T-helper 1 cell (primary cell): ENCODE measurements around the gene GRID2.

Experiments used
- DNase-seq, 5 donors: peaks; one replicate each; pipeline ENCODE4 v3.0.0-alpha.2; 2012 to 2020

Gene GRID2

GRCh38 chr4:93730251-93730650 lies 1426.5 kb downstream of the GRID2 start:
- no peak for DNase-seq

- DNase-seq = no peak
Measured at GRCh38 chr4:93730760-93731159, 1427.0 kb downstream of the GRID2 start.

GRCh38 chr4:93731456-93731855 lies 1427.7 kb downstream of the GRID2 start:
- DNase-seq = no peak

- no peak for DNase-seq
Measured at GRCh38 chr4:93732509-93732908, 1428.7 kb downstream of the GRID2 start.

GRCh38 chr4:93740890-93741289 lies 1437.1 kb downstream of the GRID2 start:
- DNase-seq = no peak

GRCh38 chr4:93743022-93743421 lies 1439.3 kb downstream of the GRID2 start:
- no peak for DNase-seq

- no peak for DNase-seq
Measured at GRCh38 chr4:93743635-93744034, 1439.9 kb downstream of the GRID2 start.

GRCh38 chr4:93744961-93745360 lies 1441.2 kb downstream of the GRID2 start:
- no peak for DNase-seq

GRCh38 chr4:93746031-93746430 lies 1442.3 kb downstream of the GRID2 start:
- no peak for DNase-seq

GRCh38 chr4:93747220-93747619 lies 1443.5 kb downstream of the GRID2 start:
- no peak for DNase-seq

- DNase-seq = no peak
Measured at GRCh38 chr4:93748373-93749291, 1444.9 kb downstream of the GRID2 start.

GRCh38 chr4:93749292-93749761 lies 1445.6 kb downstream of the GRID2 start:
- no peak for DNase-seq

GRCh38 chr4:93751411-93751810 lies 1447.6 kb downstream of the GRID2 start:
- DNase-seq = no peak

- no peak for DNase-seq
Measured at GRCh38 chr4:93756101-93756500, 1452.3 kb downstream of the GRID2 start.

- DNase-seq = no peak
Measured at GRCh38 chr4:93759506-93759905, 1455.7 kb downstream of the GRID2 start.

- DNase-seq = no peak
Measured at GRCh38 chr4:93760284-93760683, 1456.5 kb downstream of the GRID2 start.

GRCh38 chr4:93761286-93761685 lies 1457.5 kb downstream of the GRID2 start:
- no peak for DNase-seq

GRCh38 chr4:93764639-93765246 lies 1461.0 kb downstream of the GRID2 start:
- peak in 1 of 5 donors; percentile 8 for DNase-seq

- no peak for DNase-seq
Measured at GRCh38 chr4:93767917-93768316, 1464.2 kb downstream of the GRID2 start.

GRCh38 chr4:93770201-93770600 lies 1466.4 kb downstream of the GRID2 start:
- DNase-seq = no peak

GRCh38 chr4:93771640-93772411 lies 1468.1 kb downstream of the GRID2 start:
- no peak for DNase-seq

- DNase-seq = no peak
Measured at GRCh38 chr4:93772858-93773257, 1469.1 kb downstream of the GRID2 start.

GRCh38 chr4:93775551-93775950 lies 1471.8 kb downstream of the GRID2 start:
- DNase-seq = no peak
